ENCODE measurements around the gene C18orf54.

Gene C18orf54

GRCh38 chr18:54387631-54388030 lies 29.9 kb downstream of the C18orf54 start:
- no peak for DNase-seq

- no peak for DNase-seq
These were observed 30.8 kb downstream of the C18orf54 start for GRCh38 chr18:54388203-54389142.

- DNase-seq = no peak
These were observed 31.4 kb downstream of the C18orf54 start for GRCh38 chr18:54389143-54389505.

GRCh38 chr18:54390838-54391237 lies 33.1 kb downstream of the C18orf54 start:
- DNase-seq = no peak

GRCh38 chr18:54392543-54393023 lies 34.9 kb downstream of the C18orf54 start:
- DNase-seq = no peak

GRCh38 chr18:54393648-54394294 lies 36.1 kb downstream of the C18orf54 start:
- DNase-seq = no peak

- no peak for DNase-seq
These were observed 39.1 kb downstream of the C18orf54 start for GRCh38 chr18:54396760-54397159.

GRCh38 chr18:54405290-54405689 lies 47.6 kb downstream of the C18orf54 start:
- DNase-seq = no peak

GRCh38 chr18:54411781-54412180 lies 54.1 kb downstream of the C18orf54 start:
- no peak for DNase-seq

GRCh38 chr18:54415086-54415485 lies 57.4 kb downstream of the C18orf54 start:
- DNase-seq = no peak

- no peak for DNase-seq
These were observed 58.7 kb downstream of the C18orf54 start for GRCh38 chr18:54416436-54416835.

- DNase-seq = no peak
These were observed 66.1 kb downstream of the C18orf54 start for GRCh38 chr18:54423831-54424230.

GRCh38 chr18:54426085-54426665 lies 68.5 kb downstream of the C18orf54 start:
- DNase-seq = no peak
